ENCODE results near the gene TNRC6A. TPM values are rescaled to one million over a fixed set of nuclear protein-coding genes. Genes with fewer than 3 reads are reported as not detected.
A peak's percentile ranks its signal among the peaks of the same experiment; 100 is the strongest.

Gene TNRC6A
- total RNA-seq, 1 donor from 2014 or later: 46.5 TPM

- ATAC-seq: no peak
- TF ChIP-seq CTCF (IDR thresholded peaks at IDR 0.05): no peak
- H3K4me1 ChIP-seq: no peaks in the 10 kb centered on the region
Observed at GRCh38 chr16:24781256-24781655, 51.8 kb downstream of the TNRC6A start.

GRCh38 chr16:24784121-24784520, 54.7 kb downstream of the TNRC6A start:
- no peak for TF ChIP-seq CTCF (IDR thresholded peaks at IDR 0.05)
- DNase-seq (no peak), ATAC-seq (no peak)
- Histone ChIP-seq H3K27ac (no peak overlapping the region), H3K36me3 (peaks cover 95% of the 10 kb centered on the region), H3K4me3 (no peak overlapping the region), H3K9me3 (no peaks in the 10 kb centered on the region), H3K27me3 (no peaks in the 10 kb centered on the region), H3K4me1 (no peaks in the 10 kb centered on the region)
- intact Hi-C loops (cut with DNase I): no loop called here

More at GRCh38 chr16:24781256-24781655, 51.8 kb downstream of the TNRC6A start:
- intact Hi-C loops (cut with DNase I): no loop called here
- Histone ChIP-seq H3K36me3 (peaks cover 91% of the 10 kb centered on the region), H3K9me3 (no peaks in the 10 kb centered on the region), H3K4me3 (no peak overlapping the region), H3K27me3 (no peaks in the 10 kb centered on the region), H3K27ac (no peak overlapping the region)
- no peak for DNase-seq

- no peak for TF ChIP-seq CTCF (IDR thresholded peaks at IDR 0.05)
- Histone ChIP-seq H3K36me3 (peaks cover 90% of the 10 kb centered on the region), H3K27ac (no peak overlapping the region), H3K9me3 (no peaks in the 10 kb centered on the region), H3K4me3 (no peak overlapping the region), H3K4me1 (no peaks in the 10 kb centered on the region), H3K27me3 (no peaks in the 10 kb centered on the region)
- intact Hi-C loops (cut with DNase I): no loop called here
- ATAC-seq (no peak), DNase-seq (no peak)
Observed at GRCh38 chr16:24789881-24790280, 60.4 kb downstream of the TNRC6A start.

GRCh38 chr16:24800586-24800985, 71.1 kb downstream of the TNRC6A start:
- Histone ChIP-seq H3K36me3 (peaks cover 96% of the 10 kb centered on the region), H3K27me3 (no peaks in the 10 kb centered on the region), H3K27ac (no peak overlapping the region), H3K4me3 (no peak overlapping the region), H3K4me1 (no peaks in the 10 kb centered on the region), H3K9me3 (no peaks in the 10 kb centered on the region)
- TF ChIP-seq CTCF (IDR thresholded peaks at IDR 0.05): peak; percentile 7
- intact Hi-C loops (cut with DNase I): no loop called here
- ATAC-seq (no peak), DNase-seq (no peak)

GRCh38 chr16:24801761-24802302, 72.4 kb downstream of the TNRC6A start:
- Histone ChIP-seq H3K4me1 (no peaks in the 10 kb centered on the region), H3K27me3 (no peaks in the 10 kb centered on the region), H3K4me3 (no peak overlapping the region), H3K36me3 (peaks cover 99% of the 10 kb centered on the region), H3K9me3 (no peaks in the 10 kb centered on the region), H3K27ac (no peak overlapping the region)
- peak; percentile 90 for ATAC-seq
- TF ChIP-seq CTCF (IDR thresholded peaks at IDR 0.05): no peak
- intact Hi-C loops (cut with DNase I): no loop called here
- DNase-seq: no peak

GRCh38 chr16:24805484-24805883, 76.0 kb downstream of the TNRC6A start:
- H3K27me3 ChIP-seq: no peaks in the 10 kb centered on the region
- intact Hi-C loops (cut with DNase I): no loop called here
- no peak overlapping the region for H3K4me3 ChIP-seq
- no peaks in the 10 kb centered on the region for H3K9me3 ChIP-seq
- DNase-seq (no peak), ATAC-seq (no peak)
- H3K27ac ChIP-seq: no peak overlapping the region
- TF ChIP-seq CTCF (IDR thresholded peaks at IDR 0.05): no peak
- peaks cover 99% of the 10 kb centered on the region for H3K36me3 ChIP-seq
- no peaks in the 10 kb centered on the region for H3K4me1 ChIP-seq
